HEK293 (cell line): ENCODE results near the gene ZFAND3.

Experiments
- CTCF ChIA-PET: fragments of 350-600 bp; formaldehyde crosslinking; extraction: SDS; loops from one replicate; lab custom pipeline; 2021; ENCODE audit warnings: antibody characterized with exemption; lab: Yijun Ruan, JAX
- POLR2A ChIA-PET: fragments of 300-600 bp; formaldehyde crosslinking; extraction: SDS; loops from one replicate; lab custom pipeline; 2020; ENCODE audit warnings: antibody characterized with exemption, inconsistent platforms; lab: Yijun Ruan, JAX
- H3K27ac ChIP-seq: fragments of 200-500 bp; sonication (Bioruptor generic); 2 replicates; pipeline ENCODE4 v1.5.1; 2014; ENCODE audit warnings: low read depth, low read length, control low read depth, inconsistent platforms; ENCODE audit errors: extremely low read depth
- H3K36me3 ChIP-seq, 2 experiments: fragments of 200-500 bp in 1 of 2; sonication (Bioruptor generic) in 1 of 2; 1 replicate in 1 of 2; 2 replicates in 1 of 2; pipeline ENCODE4 v1.5.1; 2014 to 2017; ENCODE audit warnings: inconsistent platforms in 2 of 2, low read length in 2 of 2; ENCODE audit not compliant: control insufficient read depth in 2 of 2, insufficient read depth in 1 of 2
- H3K4me1 ChIP-seq: fragments of 200-500 bp; sonication (Bioruptor generic); 2 replicates; pipeline ENCODE4 v1.5.1; 2014; ENCODE audit warnings: mild to moderate bottlenecking, low read length, inconsistent platforms; ENCODE audit not compliant: control insufficient read depth, insufficient read depth
- H3K4me3 ChIP-seq: 2 replicates; pipeline ENCODE4 v1.5.1; 2011; ENCODE audit warnings: low read depth, mild to moderate bottlenecking, control low read depth, low read length, moderate library complexity
- H3K9me3 ChIP-seq: fragments of 200-500 bp; sonication (Bioruptor generic); 2 replicates; pipeline ENCODE4 v1.5.1; 2014; ENCODE audit warnings: low read depth, low read length, inconsistent platforms; ENCODE audit not compliant: control insufficient read depth, insufficient read depth
- KLF7 ChIP-seq: fragments of 450-650 bp; formaldehyde crosslinking; IDR thresholded peaks from 2 replicates; pipeline ENCODE4 v1.5.1; 2016; ENCODE audit warnings: missing biosample characterization, missing genetic modification characterization, borderline replicate concordance
- OSR2 ChIP-seq: fragments of 450-650 bp; formaldehyde crosslinking; IDR thresholded peaks from 2 replicates; pipeline ENCODE4 v1.5.1; 2016; ENCODE audit warnings: missing biosample characterization, missing genetic modification characterization
- PRDM1 ChIP-seq: fragments of 450-650 bp; formaldehyde crosslinking; IDR thresholded peaks from 2 replicates; pipeline ENCODE4; 2016; ENCODE audit warnings: missing biosample characterization, missing genetic modification characterization
- YY2 ChIP-seq: fragments of 450-650 bp; formaldehyde crosslinking; IDR thresholded peaks from 2 replicates; pipeline ENCODE4 v1.5.1; 2016; ENCODE audit warnings: missing biosample characterization, missing genetic modification characterization
- ZBTB1 ChIP-seq: fragments of 450-650 bp; formaldehyde crosslinking; IDR thresholded peaks from 2 replicates; pipeline ENCODE4 v1.5.1; 2016; ENCODE audit warnings: missing biosample characterization, missing genetic modification characterization
- ZBTB21 ChIP-seq: fragments of 450-650 bp; formaldehyde crosslinking; IDR thresholded peaks from 2 replicates; pipeline ENCODE4 v1.5.1; 2017; ENCODE audit warnings: missing biosample characterization, missing genetic modification characterization
- ZBTB7A ChIP-seq: fragments of 450-650 bp; formaldehyde crosslinking; IDR thresholded peaks from 2 replicates; pipeline ENCODE4 v1.5.1; 2016; ENCODE audit warnings: low read depth, missing biosample characterization, missing genetic modification characterization
- ZBTB8A ChIP-seq: fragments of 450-650 bp; formaldehyde crosslinking; IDR thresholded peaks from 2 replicates; pipeline ENCODE4 v1.5.1; 2016; ENCODE audit warnings: missing biosample characterization, missing genetic modification characterization
- ZNF121 ChIP-seq: fragments of 450-650 bp; formaldehyde crosslinking; IDR thresholded peaks from 2 replicates; pipeline ENCODE4 v1.5.1; 2016; ENCODE audit warnings: missing biosample characterization, missing genetic modification characterization
- ZNF16 ChIP-seq: fragments of 450-650 bp; formaldehyde crosslinking; IDR thresholded peaks from 2 replicates; pipeline ENCODE4 v1.5.1; 2016; ENCODE audit warnings: low read depth, missing biosample characterization, missing genetic modification characterization
- ZNF169 ChIP-seq: fragments of 450-650 bp; formaldehyde crosslinking; IDR thresholded peaks from 2 replicates; pipeline ENCODE4 v1.5.1; 2016; ENCODE audit warnings: missing biosample characterization, missing genetic modification characterization
- ZNF174 ChIP-seq: fragments of 450-650 bp; formaldehyde crosslinking; IDR thresholded peaks from 2 replicates; pipeline ENCODE4 v1.5.0; 2017; ENCODE audit warnings: missing biosample characterization, mild to moderate bottlenecking, missing genetic modification characterization
- ZNF2 ChIP-seq: fragments of 450-650 bp; formaldehyde crosslinking; IDR thresholded peaks from 2 replicates; pipeline ENCODE4 v1.5.1; 2016; ENCODE audit warnings: missing biosample characterization, missing genetic modification characterization
- ZNF221 ChIP-seq: fragments of 450-650 bp; formaldehyde crosslinking; IDR thresholded peaks from 2 replicates; pipeline ENCODE4 v1.5.1; 2017; ENCODE audit warnings: missing biosample characterization, missing genetic modification characterization, borderline replicate concordance
- ZNF274 ChIP-seq, 2 experiments: fragments of 200-500 bp in 1 of 2; fragments of 450-650 bp in 1 of 2; sonication (Bioruptor generic) in 1 of 2; formaldehyde crosslinking in 1 of 2; IDR thresholded peaks; 2 replicates each; pipeline versions ENCODE4 v1.5.1 to v1.6.1; 2014 to 2016; ENCODE audit warnings: borderline replicate concordance in 1 of 2, inconsistent platforms in 1 of 2, low read length in 1 of 2, missing biosample characterization in 1 of 2, missing genetic modification characterization in 1 of 2
- ZNF292 ChIP-seq: fragments of 450-650 bp; formaldehyde crosslinking; IDR thresholded peaks from 2 replicates; pipeline ENCODE4 v1.5.1; 2016; ENCODE audit warnings: low read depth, missing biosample characterization, missing genetic modification characterization, borderline replicate concordance
- ZNF311 ChIP-seq: fragments of 450-650 bp; formaldehyde crosslinking; IDR thresholded peaks from 2 replicates; pipeline ENCODE4 v1.5.1; 2017; ENCODE audit warnings: missing biosample characterization, missing genetic modification characterization, borderline replicate concordance
- ZNF416 ChIP-seq: fragments of 450-650 bp; formaldehyde crosslinking; IDR thresholded peaks from 2 replicates; pipeline ENCODE4 v1.5.1; 2016; ENCODE audit warnings: missing biosample characterization, missing genetic modification characterization
- ZNF624 ChIP-seq: fragments of 450-650 bp; formaldehyde crosslinking; IDR thresholded peaks from 2 replicates; pipeline ENCODE4 v1.5.1; 2017; ENCODE audit warnings: missing biosample characterization, missing genetic modification characterization
- ZNF830 ChIP-seq: fragments of 450-650 bp; IDR thresholded peaks from 2 replicates; pipeline ENCODE4 v1.5.0; 2018; ENCODE audit warnings: missing biosample characterization, missing genetic modification characterization, low read depth, mild to moderate bottlenecking, moderate library complexity
- TF ChIP-seq, protein P1 (sequence below): fragments of 450-650 bp; formaldehyde crosslinking; optimal IDR thresholded peaks from 2 replicates; pipeline ENCODE3; 2016; ENCODE audit warnings: missing biosample characterization, mild to moderate bottlenecking, missing genetic modification characterization
- TF ChIP-seq, protein P2 (sequence below): fragments of 450-650 bp; formaldehyde crosslinking; IDR thresholded peaks from 2 replicates; pipeline ENCODE4 v1.5.1; 2016; ENCODE audit warnings: missing biosample characterization, missing genetic modification characterization
- TF ChIP-seq, protein P3 (sequence below): fragments of 450-650 bp; formaldehyde crosslinking; IDR thresholded peaks from 2 replicates; pipeline ENCODE4 v1.5.1; 2016; ENCODE audit warnings: missing biosample characterization, missing genetic modification characterization
- TF ChIP-seq, protein P4 (sequence below): fragments of 450-650 bp; formaldehyde crosslinking; IDR thresholded peaks from 2 replicates; pipeline ENCODE4 v1.5.1; 2016; ENCODE audit warnings: missing biosample characterization, missing genetic modification characterization
- TF ChIP-seq, protein P5 (sequence below): fragments of 450-650 bp; formaldehyde crosslinking; IDR thresholded peaks from 2 replicates; pipeline ENCODE4 v1.5.1; 2016; ENCODE audit warnings: missing biosample characterization, missing genetic modification characterization
- TF ChIP-seq, protein P6 (sequence below): fragments of 450-650 bp; formaldehyde crosslinking; IDR thresholded peaks from 2 replicates; pipeline ENCODE4 v1.5.1; 2016; ENCODE audit warnings: missing biosample characterization, missing genetic modification characterization
- TF ChIP-seq, protein P7 (sequence below): fragments of 450-650 bp; formaldehyde crosslinking; IDR thresholded peaks from 2 replicates; pipeline ENCODE4 v1.5.1; 2017; ENCODE audit warnings: missing biosample characterization, mild to moderate bottlenecking, missing genetic modification characterization, moderate library complexity

Gene ZFAND3

DNA sequence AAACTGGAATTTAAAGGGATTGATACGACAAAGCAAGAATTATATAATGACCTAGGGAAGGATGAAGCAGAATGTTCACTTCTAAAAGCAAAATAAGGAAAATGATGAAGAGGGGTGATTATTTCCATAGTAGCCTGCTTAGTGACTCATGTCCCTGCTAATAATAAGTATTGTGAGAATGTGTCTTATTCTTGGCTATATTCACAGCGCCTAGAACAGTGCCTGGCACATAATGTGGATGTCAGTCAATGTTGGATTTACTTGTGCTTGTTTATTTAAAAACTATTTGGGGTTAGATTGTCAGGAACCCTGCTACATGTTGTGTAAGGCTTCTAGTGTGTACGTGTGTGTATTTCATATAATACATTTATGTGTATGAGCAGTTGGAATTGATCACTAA is 85.1 kb downstream of the ZFAND3 start (continued):
- TF ChIP-seq, protein P1, sequence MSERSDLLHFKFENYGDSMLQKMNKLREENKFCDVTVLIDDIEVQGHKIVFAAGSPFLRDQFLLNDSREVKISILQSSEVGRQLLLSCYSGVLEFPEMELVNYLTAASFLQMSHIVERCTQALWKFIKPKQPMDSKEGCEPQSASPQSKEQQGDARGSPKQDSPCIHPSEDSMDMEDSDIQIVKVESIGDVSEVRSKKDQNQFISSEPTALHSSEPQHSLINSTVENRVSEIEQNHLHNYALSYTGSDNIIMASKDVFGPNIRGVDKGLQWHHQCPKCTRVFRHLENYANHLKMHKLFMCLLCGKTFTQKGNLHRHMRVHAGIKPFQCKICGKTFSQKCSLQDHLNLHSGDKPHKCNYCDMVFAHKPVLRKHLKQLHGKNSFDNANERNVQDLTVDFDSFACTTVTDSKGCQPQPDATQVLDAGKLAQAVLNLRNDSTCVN (tag by site-specific recombination): no peak
- TF ChIP-seq YY2 (tag by site-specific recombination): no peak
- TF ChIP-seq, protein P2, sequence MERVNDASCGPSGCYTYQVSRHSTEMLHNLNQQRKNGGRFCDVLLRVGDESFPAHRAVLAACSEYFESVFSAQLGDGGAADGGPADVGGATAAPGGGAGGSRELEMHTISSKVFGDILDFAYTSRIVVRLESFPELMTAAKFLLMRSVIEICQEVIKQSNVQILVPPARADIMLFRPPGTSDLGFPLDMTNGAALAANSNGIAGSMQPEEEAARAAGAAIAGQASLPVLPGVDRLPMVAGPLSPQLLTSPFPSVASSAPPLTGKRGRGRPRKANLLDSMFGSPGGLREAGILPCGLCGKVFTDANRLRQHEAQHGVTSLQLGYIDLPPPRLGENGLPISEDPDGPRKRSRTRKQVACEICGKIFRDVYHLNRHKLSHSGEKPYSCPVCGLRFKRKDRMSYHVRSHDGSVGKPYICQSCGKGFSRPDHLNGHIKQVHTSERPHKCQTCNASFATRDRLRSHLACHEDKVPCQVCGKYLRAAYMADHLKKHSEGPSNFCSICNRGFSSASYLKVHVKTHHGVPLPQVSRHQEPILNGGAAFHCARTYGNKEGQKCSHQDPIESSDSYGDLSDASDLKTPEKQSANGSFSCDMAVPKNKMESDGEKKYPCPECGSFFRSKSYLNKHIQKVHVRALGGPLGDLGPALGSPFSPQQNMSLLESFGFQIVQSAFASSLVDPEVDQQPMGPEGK (tag by site-specific recombination): no peak
- no peak for TF ChIP-seq PRDM1 (tag by site-specific recombination)
- TF ChIP-seq ZBTB21 (tag by site-specific recombination): no peak
- no peak for TF ChIP-seq ZNF830 (tag by site-specific recombination)
- TF ChIP-seq ZNF311: no peak
- TF ChIP-seq ZBTB7A: no peak
- TF ChIP-seq, protein P3, sequence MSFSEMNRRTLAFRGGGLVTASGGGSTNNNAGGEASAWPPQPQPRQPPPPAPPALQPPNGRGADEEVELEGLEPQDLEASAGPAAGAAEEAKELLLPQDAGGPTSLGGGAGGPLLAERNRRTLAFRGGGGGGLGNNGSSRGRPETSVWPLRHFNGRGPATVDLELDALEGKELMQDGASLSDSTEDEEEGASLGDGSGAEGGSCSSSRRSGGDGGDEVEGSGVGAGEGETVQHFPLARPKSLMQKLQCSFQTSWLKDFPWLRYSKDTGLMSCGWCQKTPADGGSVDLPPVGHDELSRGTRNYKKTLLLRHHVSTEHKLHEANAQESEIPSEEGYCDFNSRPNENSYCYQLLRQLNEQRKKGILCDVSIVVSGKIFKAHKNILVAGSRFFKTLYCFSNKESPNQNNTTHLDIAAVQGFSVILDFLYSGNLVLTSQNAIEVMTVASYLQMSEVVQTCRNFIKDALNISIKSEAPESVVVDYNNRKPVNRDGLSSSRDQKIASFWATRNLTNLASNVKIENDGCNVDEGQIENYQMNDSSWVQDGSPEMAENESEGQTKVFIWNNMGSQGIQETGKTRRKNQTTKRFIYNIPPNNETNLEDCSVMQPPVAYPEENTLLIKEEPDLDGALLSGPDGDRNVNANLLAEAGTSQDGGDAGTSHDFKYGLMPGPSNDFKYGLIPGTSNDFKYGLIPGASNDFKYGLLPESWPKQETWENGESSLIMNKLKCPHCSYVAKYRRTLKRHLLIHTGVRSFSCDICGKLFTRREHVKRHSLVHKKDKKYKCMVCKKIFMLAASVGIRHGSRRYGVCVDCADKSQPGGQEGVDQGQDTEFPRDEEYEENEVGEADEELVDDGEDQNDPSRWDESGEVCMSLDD: no peak
- no peak for TF ChIP-seq ZNF2 (tag by site-specific recombination)
- TF ChIP-seq, all 188 proteins: peak for 0

DNA sequence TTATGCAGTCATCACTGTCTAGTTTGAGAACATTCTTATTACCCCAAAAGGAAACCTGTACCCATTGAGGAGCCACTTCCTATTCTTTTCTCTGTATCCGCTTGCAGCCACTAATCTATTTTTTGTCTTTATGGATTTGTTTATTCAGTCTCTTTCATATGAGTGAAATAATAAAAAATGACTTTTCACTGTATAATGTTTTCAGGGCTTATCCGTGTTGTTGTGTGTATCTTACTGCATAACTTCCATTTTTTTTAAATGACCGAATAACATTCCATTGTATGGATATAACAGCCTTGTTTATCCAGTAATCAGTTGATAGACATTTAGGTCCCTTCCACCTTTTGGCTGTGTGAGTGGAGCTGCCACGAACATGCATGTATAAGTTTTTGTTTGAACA is 86.6 kb downstream of the ZFAND3 start:
- Histone ChIP-seq H3K4me1 (no peaks in the 10 kb centered on the region), H3K4me3 (no peak overlapping the region), H3K36me3 (no peaks in the 10 kb centered on the region), H3K27ac (no peak overlapping the region), H3K9me3 (no peaks in the 10 kb centered on the region)
- POLR2A ChIA-PET: no interaction called here
- CTCF ChIA-PET: no interaction called here
- TF ChIP-seq ZNF121: no peak
- TF ChIP-seq ZNF169 (tag by site-specific recombination): no peak
- TF ChIP-seq ZNF416: no peak
- TF ChIP-seq ZNF274 (IDR thresholded peaks at IDR 0.05; ENCODE audit: low read length): no peak
- no peak for TF ChIP-seq ZNF274 (tag by site-specific recombination; IDR thresholded peaks at IDR 0.05; ENCODE audit: borderline replicate concordance)
- no peak for TF ChIP-seq ZNF221 (tag by site-specific recombination)
- TF ChIP-seq, protein P4, sequence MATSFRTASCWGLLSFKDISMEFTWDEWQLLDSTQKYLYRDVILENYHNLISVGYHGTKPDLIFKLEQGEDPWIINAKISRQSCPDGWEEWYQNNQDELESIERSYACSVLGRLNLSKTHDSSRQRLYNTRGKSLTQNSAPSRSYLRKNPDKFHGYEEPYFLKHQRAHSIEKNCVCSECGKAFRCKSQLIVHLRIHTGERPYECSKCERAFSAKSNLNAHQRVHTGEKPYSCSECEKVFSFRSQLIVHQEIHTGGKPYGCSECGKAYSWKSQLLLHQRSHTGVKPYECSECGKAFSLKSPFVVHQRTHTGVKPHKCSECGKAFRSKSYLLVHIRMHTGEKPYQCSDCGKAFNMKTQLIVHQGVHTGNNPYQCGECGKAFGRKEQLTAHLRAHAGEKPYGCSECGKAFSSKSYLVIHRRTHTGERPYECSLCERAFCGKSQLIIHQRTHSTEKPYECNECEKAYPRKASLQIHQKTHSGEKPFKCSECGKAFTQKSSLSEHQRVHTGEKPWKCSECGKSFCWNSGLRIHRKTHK: no peak
- TF ChIP-seq, protein P5, sequence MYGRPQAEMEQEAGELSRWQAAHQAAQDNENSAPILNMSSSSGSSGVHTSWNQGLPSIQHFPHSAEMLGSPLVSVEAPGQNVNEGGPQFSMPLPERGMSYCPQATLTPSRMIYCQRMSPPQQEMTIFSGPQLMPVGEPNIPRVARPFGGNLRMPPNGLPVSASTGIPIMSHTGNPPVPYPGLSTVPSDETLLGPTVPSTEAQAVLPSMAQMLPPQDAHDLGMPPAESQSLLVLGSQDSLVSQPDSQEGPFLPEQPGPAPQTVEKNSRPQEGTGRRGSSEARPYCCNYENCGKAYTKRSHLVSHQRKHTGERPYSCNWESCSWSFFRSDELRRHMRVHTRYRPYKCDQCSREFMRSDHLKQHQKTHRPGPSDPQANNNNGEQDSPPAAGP (tag by site-specific recombination): no peak
- TF ChIP-seq ZNF624 (tag by site-specific recombination): no peak
- TF ChIP-seq ZNF16 (tag by site-specific recombination): no peak
- TF ChIP-seq, protein P6, sequence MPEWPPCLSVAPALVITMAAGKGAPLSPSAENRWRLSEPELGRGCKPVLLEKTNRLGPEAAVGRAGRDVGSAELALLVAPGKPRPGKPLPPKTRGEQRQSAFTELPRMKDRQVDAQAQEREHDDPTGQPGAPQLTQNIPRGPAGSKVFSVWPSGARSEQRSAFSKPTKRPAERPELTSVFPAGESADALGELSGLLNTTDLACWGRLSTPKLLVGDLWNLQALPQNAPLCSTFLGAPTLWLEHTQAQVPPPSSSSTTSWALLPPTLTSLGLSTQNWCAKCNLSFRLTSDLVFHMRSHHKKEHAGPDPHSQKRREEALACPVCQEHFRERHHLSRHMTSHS: no peak
- no peak for TF ChIP-seq OSR2
- TF ChIP-seq ZBTB8A (tag by site-specific recombination): no peak
- no peak for TF ChIP-seq KLF7 (tag by site-specific recombination)
- TF ChIP-seq, protein P7, sequence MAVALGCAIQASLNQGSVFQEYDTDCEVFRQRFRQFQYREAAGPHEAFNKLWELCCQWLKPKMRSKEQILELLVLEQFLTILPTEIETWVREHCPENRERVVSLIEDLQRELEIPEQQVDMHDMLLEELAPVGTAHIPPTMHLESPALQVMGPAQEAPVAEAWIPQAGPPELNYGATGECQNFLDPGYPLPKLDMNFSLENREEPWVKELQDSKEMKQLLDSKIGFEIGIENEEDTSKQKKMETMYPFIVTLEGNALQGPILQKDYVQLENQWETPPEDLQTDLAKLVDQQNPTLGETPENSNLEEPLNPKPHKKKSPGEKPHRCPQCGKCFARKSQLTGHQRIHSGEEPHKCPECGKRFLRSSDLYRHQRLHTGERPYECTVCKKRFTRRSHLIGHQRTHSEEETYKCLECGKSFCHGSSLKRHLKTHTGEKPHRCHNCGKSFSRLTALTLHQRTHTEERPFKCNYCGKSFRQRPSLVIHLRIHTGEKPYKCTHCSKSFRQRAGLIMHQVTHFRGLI: no peak
- no peak for TF ChIP-seq ZBTB1
- no peak for TF ChIP-seq ZNF174
- no peak for TF ChIP-seq ZNF292 (tag by site-specific recombination)
